ENCODE results near the gene SLC44A2. TPM values are rescaled to one million over a fixed set of nuclear protein-coding genes. Genes with fewer than 3 reads are reported as not detected.

The SLC44A2 gene
- 100 to 1,000 TPM; 106 to 240 TPM for total RNA-seq
- polyA plus RNA-seq (2013, experiment 1 of 2) = 160 TPM
- polyA plus RNA-seq (2013, experiment 2 of 2) = 130 TPM
- long read RNA-seq, experiment 1, transcript SLC44A2-201 (22 exons, 3,671 nt) = major isoform, 22 of 124 reads
- long read RNA-seq, experiment 1, transcript SLC44A2-202 (22 exons, 3,301 nt) = minor isoform, 17 of 124 reads
- long read RNA-seq, experiment 1, transcript SLC44A2-210 (8 exons, 2,577 nt) = minor isoform, 5 of 124 reads
- long read RNA-seq, experiment 1, partial matches to known transcripts = 28 of 124 reads
- long read RNA-seq, experiment 1, other reads (novel, unspliced or antisense) = 49 of 124 reads
- long read RNA-seq, experiment 2, transcript SLC44A2-202 (22 exons, 3,301 nt) = minor isoform, 96 of 612 reads
- long read RNA-seq, experiment 2, transcript SLC44A2-201 (22 exons, 3,671 nt) = major isoform, 197 of 612 reads
- long read RNA-seq, experiment 2, transcript SLC44A2-210 (8 exons, 2,577 nt) = minor isoform, 7 of 612 reads
- long read RNA-seq, experiment 2, transcript SLC44A2-203 (22 exons, 3,784 nt) = minor isoform, 78 of 612 reads
- long read RNA-seq, experiment 2, partial matches to known transcripts = 54 of 612 reads
- long read RNA-seq, experiment 2, other reads (novel, unspliced or antisense) = 177 of 612 reads
- long read RNA-seq, experiment 3, transcript SLC44A2-203 (22 exons, 3,784 nt) = minor isoform, 25 of 524 reads
- long read RNA-seq, experiment 3, transcript SLC44A2-201 (22 exons, 3,671 nt) = minor isoform, 105 of 524 reads
- long read RNA-seq, experiment 3, transcript SLC44A2-202 (22 exons, 3,301 nt) = major isoform, 200 of 524 reads
- long read RNA-seq, experiment 3, partial matches to known transcripts = 74 of 524 reads
- long read RNA-seq, experiment 3, other reads (novel, unspliced or antisense) = 116 of 524 reads
- long read RNA-seq, experiment 4, transcript SLC44A2-202 (22 exons, 3,301 nt) = minor isoform, 5 of 48 reads
- long read RNA-seq, experiment 4, transcript SLC44A2-201 (22 exons, 3,671 nt) = major isoform, 17 of 48 reads
- long read RNA-seq, experiment 4, partial matches to known transcripts = 5 of 48 reads
- long read RNA-seq, experiment 4, other reads (novel, unspliced or antisense) = 16 of 48 reads

DNA sequence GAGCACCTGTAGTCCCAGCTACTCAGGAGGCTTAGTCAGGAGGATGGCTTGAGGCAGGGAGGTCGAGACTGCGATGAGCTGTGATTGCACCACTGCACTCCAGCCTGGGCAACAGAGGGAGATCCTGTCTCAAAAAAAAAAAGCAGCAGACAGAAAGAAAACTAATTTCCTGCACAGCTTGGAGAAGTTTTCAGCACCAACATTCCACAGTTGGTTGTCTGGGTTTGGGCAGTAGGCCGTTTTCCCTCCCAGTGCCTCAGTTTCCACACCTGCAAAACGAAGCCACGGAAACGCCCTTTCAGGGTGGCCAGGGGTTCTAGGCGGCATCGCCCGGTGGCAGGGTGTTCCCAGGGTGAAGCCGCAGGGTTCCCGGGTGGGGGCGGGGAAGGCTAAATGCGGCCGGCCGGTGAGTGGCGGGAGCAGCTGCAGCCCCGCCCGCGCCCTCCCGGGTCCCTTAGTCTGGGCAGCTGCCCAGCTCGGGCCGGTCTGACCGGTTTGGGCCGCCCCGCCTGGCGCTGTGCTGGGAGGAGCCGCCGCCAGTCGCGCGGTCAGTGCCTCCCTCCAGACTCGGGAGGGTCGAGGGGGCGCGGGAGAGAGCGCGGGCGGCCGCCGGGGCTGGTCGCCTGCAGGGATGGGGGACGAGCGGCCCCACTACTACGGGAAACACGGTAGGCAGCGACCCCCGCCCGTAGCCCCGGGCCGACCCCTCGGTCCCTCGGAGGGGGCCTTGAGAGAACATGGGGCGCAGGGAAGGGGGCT, at the start of gene SLC44A2:
TSS of gene SLC44A2 (plus strand) at position 551 of the 759 bp plus-strand sequence. CDS start at position 632, 81 bp downstream.
- 11 to 13% methylated on average over 25 to 53 of the region's 53 CpGs for WGBS, 2 experiments (ENCODE audit: insufficient coverage in 1 of 2, insufficient read length in 1 of 2)
- Histone ChIP-seq H3K27me3 (ENCODE audit: control insufficient read depth, insufficient read depth, low read length, poor library complexity, severe bottlenecking) (no peaks in the 10 kb centered on the region), H3K4me1 (ENCODE audit: control insufficient read depth, insufficient read depth, low read length) (no peaks in the 10 kb centered on the region), H3K36me3 (ENCODE audit: control insufficient read depth, insufficient read depth, low read length) (peaks cover 19% of the 10 kb centered on the region), H3K9ac (ENCODE audit: extremely low read depth, low read length, poor library complexity, severe bottlenecking) (peak within 1 kb of the TSS; percentile 60), H3K4me3 (ENCODE audit: low read length) (peak within 1 kb of the TSS; percentile 75), H3K27ac (ENCODE audit: low read depth, low read length) (peak within 1 kb of the TSS; percentile 61), H3K9me3 (ENCODE audit: control insufficient read depth, low read length) (no peaks in the 10 kb centered on the region)
- H3K27me3 Mint-ChIP-seq (ENCODE audit: insufficient read depth) = no peaks in the 10 kb centered on the region
- DNase-seq = peak; percentile 93
- peaks cover 17% of the 10 kb centered on the region for H3K36me3 Mint-ChIP-seq (ENCODE audit: low read depth)
- TF ChIP-seq, protein P1, sequence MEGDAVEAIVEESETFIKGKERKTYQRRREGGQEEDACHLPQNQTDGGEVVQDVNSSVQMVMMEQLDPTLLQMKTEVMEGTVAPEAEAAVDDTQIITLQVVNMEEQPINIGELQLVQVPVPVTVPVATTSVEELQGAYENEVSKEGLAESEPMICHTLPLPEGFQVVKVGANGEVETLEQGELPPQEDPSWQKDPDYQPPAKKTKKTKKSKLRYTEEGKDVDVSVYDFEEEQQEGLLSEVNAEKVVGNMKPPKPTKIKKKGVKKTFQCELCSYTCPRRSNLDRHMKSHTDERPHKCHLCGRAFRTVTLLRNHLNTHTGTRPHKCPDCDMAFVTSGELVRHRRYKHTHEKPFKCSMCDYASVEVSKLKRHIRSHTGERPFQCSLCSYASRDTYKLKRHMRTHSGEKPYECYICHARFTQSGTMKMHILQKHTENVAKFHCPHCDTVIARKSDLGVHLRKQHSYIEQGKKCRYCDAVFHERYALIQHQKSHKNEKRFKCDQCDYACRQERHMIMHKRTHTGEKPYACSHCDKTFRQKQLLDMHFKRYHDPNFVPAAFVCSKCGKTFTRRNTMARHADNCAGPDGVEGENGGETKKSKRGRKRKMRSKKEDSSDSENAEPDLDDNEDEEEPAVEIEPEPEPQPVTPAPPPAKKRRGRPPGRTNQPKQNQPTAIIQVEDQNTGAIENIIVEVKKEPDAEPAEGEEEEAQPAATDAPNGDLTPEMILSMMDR (conservative IDR thresholded peaks at IDR 0.05) = no peak
- no peaks in the 10 kb centered on the region for H3K9me3 Mint-ChIP-seq
- peak within 1 kb of the TSS; percentile 91 for H3K27ac Mint-ChIP-seq
- H3K4me3 Mint-ChIP-seq = peak within 1 kb of the TSS; percentile 76
- peaks cover 11% of the 10 kb centered on the region for H3K4me1 Mint-ChIP-seq

DNA sequence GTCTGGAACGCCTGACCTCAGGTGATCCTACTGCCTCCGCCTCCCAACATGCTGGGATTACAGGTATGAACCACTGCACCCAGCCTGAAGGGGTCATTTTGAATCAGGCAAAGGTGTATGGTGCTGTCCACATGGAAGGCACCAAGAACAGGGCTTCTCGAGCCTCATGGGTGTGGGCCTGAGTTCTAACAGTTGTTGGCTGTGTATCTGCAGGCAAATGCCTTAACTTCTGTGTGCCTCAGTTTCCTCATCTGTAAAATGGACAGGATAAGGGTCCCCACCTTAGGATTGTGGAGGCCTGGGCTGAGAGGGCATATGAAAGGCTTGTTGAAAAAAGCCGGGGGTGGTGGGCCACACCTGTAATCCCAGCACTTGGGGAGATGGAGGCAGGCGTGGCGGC, 47.4 kb upstream of the SLC44A2 start:
- no peaks in the 10 kb centered on the region for H3K4me1 Mint-ChIP-seq
- Histone ChIP-seq H3K9ac (ENCODE audit: extremely low read depth, low read length, poor library complexity, severe bottlenecking) (no peak overlapping the region), H3K27ac (ENCODE audit: low read depth, low read length) (no peak overlapping the region), H3K9me3 (ENCODE audit: control insufficient read depth, low read length) (no peaks in the 10 kb centered on the region), H3K27me3 (ENCODE audit: control insufficient read depth, insufficient read depth, low read length, poor library complexity, severe bottlenecking) (no peaks in the 10 kb centered on the region), H3K36me3 (ENCODE audit: control insufficient read depth, insufficient read depth, low read length) (no peaks in the 10 kb centered on the region), H3K4me1 (ENCODE audit: control insufficient read depth, insufficient read depth, low read length) (no peaks in the 10 kb centered on the region), H3K4me3 (ENCODE audit: low read length) (no peak overlapping the region)
- H3K27ac Mint-ChIP-seq = no peak overlapping the region
- WGBS, 2 experiments (ENCODE audit: insufficient coverage in 1 of 2, insufficient read length in 1 of 2) = 94 to 98% methylated on average over 5 to 6 of the region's 6 CpGs
- no peaks in the 10 kb centered on the region for H3K27me3 Mint-ChIP-seq (ENCODE audit: insufficient read depth)
- TF ChIP-seq, protein P1 (conservative IDR thresholded peaks at IDR 0.05) = no peak
- no peak overlapping the region for H3K4me3 Mint-ChIP-seq
- H3K36me3 Mint-ChIP-seq (ENCODE audit: low read depth) = peaks cover 50% of the 10 kb centered on the region
- DNase-seq = no peak
- H3K9me3 Mint-ChIP-seq = no peaks in the 10 kb centered on the region
